Neuronal stem cell (in vitro differentiated cells): ENCODE data around the gene LAMB3.
A peak's percentile ranks its signal among the peaks of the same experiment; 100 is the strongest.

Experiments used
- DNase-seq: peaks from one replicate; pipeline ENCODE4 v3.0.0-alpha.2; 2013; ENCODE audit warnings: low spot score
- H2AFZ ChIP-seq: one replicate; pipeline ENCODE4 v1.6.1; 2013; ENCODE audit warnings: mild to moderate bottlenecking, low read length, inconsistent platforms
- H2AK5ac ChIP-seq: 2 replicates; pipeline ENCODE4 v1.6.1; 2013; ENCODE audit warnings: low read depth, mild to moderate bottlenecking, inconsistent platforms, low read length, moderate library complexity, mixed read lengths
- H2BK120ac ChIP-seq: 2 replicates; pipeline ENCODE4 v1.6.1; 2013; ENCODE audit warnings: low read depth, mild to moderate bottlenecking, inconsistent platforms, low read length, moderate library complexity, mixed read lengths
- H2BK12ac ChIP-seq: one replicate; pipeline ENCODE4 v1.6.1; 2013; ENCODE audit warnings: low read length, inconsistent platforms
- H2BK15ac ChIP-seq: 2 replicates; pipeline ENCODE4 v1.6.1; 2013; ENCODE audit warnings: mild to moderate bottlenecking, low read length, inconsistent platforms, mixed read lengths
- H2BK5ac ChIP-seq: one replicate; pipeline ENCODE4 v1.6.1; 2013; ENCODE audit warnings: inconsistent platforms, mild to moderate bottlenecking, low read length, moderate library complexity
- H3K14ac ChIP-seq: one replicate; pipeline ENCODE4 v1.6.1; 2013; ENCODE audit warnings: low read length, inconsistent platforms
- H3K18ac ChIP-seq: 2 replicates; pipeline ENCODE4 v1.6.1; 2013; ENCODE audit warnings: low read length, inconsistent platforms
- H3K23ac ChIP-seq: 2 replicates; pipeline ENCODE4 v1.6.1; 2013; ENCODE audit warnings: low read depth, mild to moderate bottlenecking, mixed read lengths, low read length, inconsistent platforms; ENCODE audit not compliant: poor library complexity
- H3K27ac ChIP-seq: replicated peaks from 3 replicates; pipeline ENCODE4 v1.5.1; 2013; ENCODE audit warnings: low read length, inconsistent platforms
- H3K27me3 ChIP-seq, 3 experiments: 2 replicates each; pipeline ENCODE4 v1.6.1; 2013; ENCODE audit warnings: low read length in 3 of 3, mild to moderate bottlenecking in 2 of 3, inconsistent platforms in 1 of 3, low read depth in 1 of 3, mixed read lengths in 1 of 3, moderate library complexity in 1 of 3; ENCODE audit not compliant: control insufficient read depth in 3 of 3, insufficient read depth in 3 of 3
- H3K36me3 ChIP-seq, 2 donors: replicated peaks in 1 of 2; 2 replicates each; pipeline ENCODE4 v1.6.1; 2013; ENCODE audit warnings: low read length in 2 of 2; ENCODE audit not compliant: control insufficient read depth in 2 of 2, insufficient read depth in 2 of 2
- H3K4ac ChIP-seq: 2 replicates; pipeline ENCODE4 v1.6.1; 2013; ENCODE audit warnings: inconsistent platforms, mild to moderate bottlenecking, low read length, moderate library complexity
- H3K4me1 ChIP-seq, 2 donors: 1 replicate in 1 of 2; 2 replicates in 1 of 2; pipeline ENCODE4 v1.6.1; 2013; ENCODE audit warnings: low read length in 2 of 2, low read depth in 1 of 2; ENCODE audit not compliant: control insufficient read depth in 2 of 2, insufficient read depth in 1 of 2
- H3K4me2 ChIP-seq: one replicate; pipeline ENCODE4 v1.6.1; 2013; ENCODE audit warnings: mild to moderate bottlenecking, low read length, inconsistent platforms; ENCODE audit not compliant: insufficient read depth, poor library complexity, severe bottlenecking
- H3K4me3 ChIP-seq, 2 donors: 2 replicates each; pipeline ENCODE4 v1.5.1; 2013; ENCODE audit warnings: low read length in 2 of 2, mild to moderate bottlenecking in 2 of 2, inconsistent platforms in 1 of 2, moderate library complexity in 1 of 2
- H3K79me1 ChIP-seq: one replicate; pipeline ENCODE4 v1.6.1; 2013; ENCODE audit warnings: low read depth, mild to moderate bottlenecking, inconsistent platforms, low read length, moderate library complexity
- H3K9ac ChIP-seq: one replicate; pipeline ENCODE4 v1.6.1; 2013; ENCODE audit warnings: mild to moderate bottlenecking, low read depth, low read length, inconsistent platforms; ENCODE audit not compliant: poor library complexity
- H3K9me3 ChIP-seq, 2 donors: replicated peaks in 1 of 2; 2 replicates each; pipeline versions ENCODE3 to v1.6.1; 2013; ENCODE audit warnings: low read length in 2 of 2, mild to moderate bottlenecking in 2 of 2, inconsistent platforms in 1 of 2, low read depth in 1 of 2, mixed read lengths in 1 of 2, moderate library complexity in 1 of 2; ENCODE audit not compliant: control insufficient read depth in 2 of 2, insufficient read depth in 1 of 2
- H4K8ac ChIP-seq: one replicate; pipeline ENCODE4 v1.6.1; 2013; ENCODE audit warnings: low read depth, mild to moderate bottlenecking, inconsistent platforms, low read length, moderate library complexity
- H4K91ac ChIP-seq: one replicate; pipeline ENCODE4 v1.6.1; 2013; ENCODE audit warnings: low read length, low read depth, mild to moderate bottlenecking, inconsistent platforms; ENCODE audit not compliant: poor library complexity
- WGBS, 2 donors: extraction: QIAGEN DNeasy Blood & Tissue Kit; methylation state at CpG; one replicate each; pipeline ENCODE4 v1.1.7; 2013; ENCODE audit warnings: missing lambda C conversion rate in 2 of 2, mixed read lengths in 1 of 2; ENCODE audit not compliant: insufficient read length in 2 of 2, insufficient replicate concordance in 1 of 2; ENCODE audit errors: extremely low coverage in 2 of 2; 5-methylcytosine and 5-hydroxymethylcytosine counted together

Gene LAMB3

GRCh38 chr1:209642816-209643215, 9.4 kb downstream of the LAMB3 start:
- H2BK15ac ChIP-seq, result no peak overlapping the region
- no peaks in the 10 kb centered on the region for H3K9me3 ChIP-seq
- H3K36me3 ChIP-seq, result no peaks in the 10 kb centered on the region
- no CpG with 5 or more reads among the region's 3 CpGs for WGBS, 2 donors
- H3K9ac ChIP-seq, result no peak overlapping the region
- H3K4me3 ChIP-seq, result no peak overlapping the region
- no peak overlapping the region for H4K91ac ChIP-seq
- no peak overlapping the region for H2BK5ac ChIP-seq
- no peak overlapping the region for H2BK12ac ChIP-seq
- no peak overlapping the region for H2AK5ac ChIP-seq
- H4K8ac ChIP-seq, result no peak overlapping the region
- H3K18ac ChIP-seq, result no peak overlapping the region
- no peaks in the 10 kb centered on the region for H3K79me1 ChIP-seq
- no peak overlapping the region for H3K4me2 ChIP-seq
- H3K4ac ChIP-seq, result no peak overlapping the region
- H3K14ac ChIP-seq, result no peak overlapping the region
- H2BK120ac ChIP-seq, result no peak overlapping the region
- DNase-seq, result no peak
- no peaks in the 10 kb centered on the region for H3K27me3 ChIP-seq
- H3K4me1 ChIP-seq, result peaks cover 0 to 4% of the 10 kb centered on the region in 2 donors
- H2AFZ ChIP-seq, result no peak overlapping the region
- no peak overlapping the region for H3K23ac ChIP-seq
- no peak overlapping the region for H3K27ac ChIP-seq

DNA sequence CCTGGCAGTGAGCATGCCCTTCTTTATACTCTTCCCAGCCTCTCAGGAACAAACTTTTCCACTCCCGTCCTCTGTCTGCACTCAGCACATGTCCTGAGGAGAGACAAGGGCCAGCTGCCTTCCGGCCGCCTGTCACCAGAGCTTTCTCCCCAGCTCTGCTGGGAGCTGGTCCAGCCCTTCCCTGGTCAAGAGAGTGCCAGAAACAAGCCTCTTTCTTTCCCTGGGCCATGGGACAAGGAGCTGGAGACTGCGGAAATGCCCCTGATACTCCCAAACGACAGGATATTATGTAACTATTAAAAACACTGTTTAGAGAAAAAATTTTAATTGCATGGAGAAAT, 10.4 kb downstream of the LAMB3 start:
- no peak overlapping the region for H2AFZ ChIP-seq
- no peaks in the 10 kb centered on the region for H3K36me3 ChIP-seq
- H2AK5ac ChIP-seq, result no peak overlapping the region
- no peak overlapping the region for H3K27ac ChIP-seq
- H3K27me3 ChIP-seq, result no peaks in the 10 kb centered on the region
- no peak overlapping the region for H4K8ac ChIP-seq
- no peak overlapping the region for H3K4me2 ChIP-seq
- WGBS, 2 donors, result no CpG with 5 or more reads among the region's 5 CpGs
- DNase-seq, result no peak
- H3K9ac ChIP-seq, result no peak overlapping the region
- H3K79me1 ChIP-seq, result no peaks in the 10 kb centered on the region
- H2BK15ac ChIP-seq, result no peak overlapping the region
- H4K91ac ChIP-seq, result no peak overlapping the region
- no peak overlapping the region for H2BK5ac ChIP-seq
- H3K18ac ChIP-seq, result no peak overlapping the region
- H3K4ac ChIP-seq, result no peak overlapping the region
- no peak overlapping the region for H3K23ac ChIP-seq
- H3K9me3 ChIP-seq, result no peaks in the 10 kb centered on the region
- H3K4me1 ChIP-seq, result peaks cover 0 to 3% of the 10 kb centered on the region in 2 donors
- H3K4me3 ChIP-seq, result no peak overlapping the region
- no peak overlapping the region for H2BK120ac ChIP-seq
- H2BK12ac ChIP-seq, result no peak overlapping the region
- H3K14ac ChIP-seq, result no peak overlapping the region

- no peak overlapping the region for H3K4me3 ChIP-seq
- H3K14ac ChIP-seq, result no peak overlapping the region
- H3K9me3 ChIP-seq, result no peaks in the 10 kb centered on the region
- H3K4ac ChIP-seq, result no peak overlapping the region
- H2AK5ac ChIP-seq, result no peak overlapping the region
- no peaks in the 10 kb centered on the region for H3K36me3 ChIP-seq
- H3K23ac ChIP-seq, result no peak overlapping the region
- H2BK5ac ChIP-seq, result no peak overlapping the region
- H2BK12ac ChIP-seq, result no peak overlapping the region
- no peak for DNase-seq
- no peak overlapping the region for H3K9ac ChIP-seq
- H3K27ac ChIP-seq, result no peak overlapping the region
- no peaks in the 10 kb centered on the region for H3K27me3 ChIP-seq
- H3K18ac ChIP-seq, result no peak overlapping the region
- H2BK15ac ChIP-seq, result no peak overlapping the region
- no peak overlapping the region for H3K4me2 ChIP-seq
- H4K8ac ChIP-seq, result no peak overlapping the region
- H3K79me1 ChIP-seq, result no peaks in the 10 kb centered on the region
- no peaks in the 10 kb centered on the region for H3K4me1 ChIP-seq
- H2BK120ac ChIP-seq, result no peak overlapping the region
- no peak overlapping the region for H4K91ac ChIP-seq
- WGBS, 2 donors, result no CpG with 5 or more reads among the region's 5 CpGs
- no peak overlapping the region for H2AFZ ChIP-seq
These were observed 16.4 kb downstream of the LAMB3 start for GRCh38 chr1:209635850-209636249.

- WGBS, 2 donors, result no CpG with 5 or more reads among the region's 20 CpGs
- Histone ChIP-seq H3K4me3 (no peak overlapping the region), H3K27me3 (no peaks in the 10 kb centered on the region), H2BK120ac (no peak overlapping the region), H2BK5ac (no peak overlapping the region), H3K79me1 (no peaks in the 10 kb centered on the region), H2AK5ac (peak overlapping the region; percentile 9), H3K9ac (no peak overlapping the region), H3K18ac (no peak overlapping the region), H2BK12ac (no peak overlapping the region), H3K4me1 (no peaks in the 10 kb centered on the region), H2AFZ (no peak overlapping the region), H3K27ac (no peak overlapping the region), H3K4me2 (no peak overlapping the region), H2BK15ac (peak overlapping the region; percentile 68), H3K9me3 (no peaks in the 10 kb centered on the region), H4K91ac (no peak overlapping the region), H3K4ac (no peak overlapping the region), H3K14ac (no peak overlapping the region), H3K23ac (no peak overlapping the region), H3K36me3 (no peaks in the 10 kb centered on the region), H4K8ac (no peak overlapping the region)
- DNase-seq, result no peak
These were observed 18.1 kb downstream of the LAMB3 start for GRCh38 chr1:209634005-209634737.
